HL-60/S4 (cell line): ENCODE results near the gene EEFSEC.

Source experiments
- in situ Hi-C: fragments of 300-500 bp; cut with MboI; formaldehyde crosslinking; loops from 2 replicates; pipeline ENCODE4 v1.14.3; 2022; ENCODE audit warnings: low sequenced_read_pairs

EEFSEC gene

GRCh38 chr3:128282380-128283196 lies 129.3 kb downstream of the EEFSEC start:
- in situ Hi-C loops, result no loop called here

GRCh38 chr3:128283421-128283820 lies 130.1 kb downstream of the EEFSEC start:
- in situ Hi-C loops, result no loop called here

GRCh38 chr3:128285042-128285966 lies 132.0 kb downstream of the EEFSEC start:
- in situ Hi-C loops, result no loop called here

- in situ Hi-C loops, result no loop called here
Observed at GRCh38 chr3:128285967-128286321, 132.7 kb downstream of the EEFSEC start.

GRCh38 chr3:128286691-128287090 lies 133.4 kb downstream of the EEFSEC start:
- in situ Hi-C loops, result no loop called here

- in situ Hi-C loops, result no loop called here
Observed at GRCh38 chr3:128287216-128287615, 133.9 kb downstream of the EEFSEC start.

- in situ Hi-C loops, result no loop called here
Observed at GRCh38 chr3:128289534-128289933, 136.3 kb downstream of the EEFSEC start.

GRCh38 chr3:128290484-128290883 lies 137.2 kb downstream of the EEFSEC start:
- in situ Hi-C loops, result no loop called here

GRCh38 chr3:128293930-128294329 lies 140.6 kb downstream of the EEFSEC start:
- in situ Hi-C loops, result no loop called here

GRCh38 chr3:128294999-128295468 lies 141.8 kb downstream of the EEFSEC start:
- in situ Hi-C loops, result no loop called here

GRCh38 chr3:128296469-128297251 lies 143.4 kb downstream of the EEFSEC start:
- in situ Hi-C loops, result no loop called here

- in situ Hi-C loops, result no loop called here
Observed at GRCh38 chr3:128297401-128298138, 144.3 kb downstream of the EEFSEC start.

GRCh38 chr3:128301186-128302023 lies 148.1 kb downstream of the EEFSEC start:
- in situ Hi-C loops, result no loop called here

- in situ Hi-C loops, result no loop called here
Observed at GRCh38 chr3:128306481-128306880, 153.2 kb downstream of the EEFSEC start.

GRCh38 chr3:128307029-128307633 lies 153.8 kb downstream of the EEFSEC start:
- in situ Hi-C loops, result no loop called here

- in situ Hi-C loops, result no loop called here
Observed at GRCh38 chr3:128307781-128308469, 154.6 kb downstream of the EEFSEC start.

GRCh38 chr3:128309026-128309425 lies 155.7 kb downstream of the EEFSEC start:
- in situ Hi-C loops, result no loop called here

GRCh38 chr3:128310286-128311058 lies 157.2 kb downstream of the EEFSEC start:
- in situ Hi-C loops, result no loop called here
